Measurements from ENCODE around the gene AMH. TPM values are rescaled to one million over a fixed set of nuclear protein-coding genes. Genes with fewer than 3 reads are reported as not detected.

The AMH gene
- total and polyA plus RNA-seq, 4 donors, result 0.08 to 0.59 (median 0.47) TPM; not detected in 1

- Histone ChIP-seq H3K27me3 (ENCODE audit: control insufficient read depth in 4 of 4, insufficient read depth in 4 of 4, low read length in 3 of 4) (peaks cover 0 to 28% (median 1%) of the 10 kb centered on the region in 4 donors), H3K4me1 (ENCODE audit: control insufficient read depth in 4 of 4, insufficient read depth in 4 of 4, low read length in 3 of 4) (peaks cover 11 to 46% (median 26%) of the 10 kb centered on the region in 4 donors), H3K9ac (ENCODE audit: low read depth in 1 of 2, low read length in 2 of 2) (no peak overlapping the region), H3K27ac (ENCODE audit: low read depth in 1 of 2, low read length in 2 of 2) (no peak overlapping the region), H3K4me3 (ENCODE audit: low read depth in 1 of 3, low read length in 3 of 3) (no peak overlapping the region), H3K36me3 (ENCODE audit: control insufficient read depth in 4 of 4, insufficient read depth in 3 of 4, low read depth in 1 of 4, low read length in 3 of 4) (peaks cover 0 to 5% (median 3%) of the 10 kb centered on the region in 4 donors), H3K9me3 (ENCODE audit: control insufficient read depth in 4 of 4, low read length in 3 of 4) (no peaks in the 10 kb centered on the region)
- DNase-seq (ENCODE audit: low spot score), result no peak
- TF ChIP-seq GABPA (IDR thresholded peaks at IDR 0.05 in 1 of 2, conservative IDR thresholded peaks at IDR 0.05 in 1 of 2), result no peak
- TF ChIP-seq NR2F2 (IDR thresholded peaks at IDR 0.05), result no peak
- no peak for TF ChIP-seq HNF4G (IDR thresholded peaks at IDR 0.05)
- TF ChIP-seq EGR1 (IDR thresholded peaks at IDR 0.05; ENCODE audit: low read depth in 2 of 2), result no peak
- no peak for TF ChIP-seq MAX (IDR thresholded peaks at IDR 0.05)
- TF ChIP-seq FOXA2 (IDR thresholded peaks at IDR 0.05), result no peak
- TF ChIP-seq RXRA (IDR thresholded peaks at IDR 0.05), result no peak
- WGBS, result 10% methylated on average over 18 of the region's 18 CpGs
Measured at GRCh38 chr19:2252797-2253105, 3.6 kb downstream of the AMH start.

DNA sequence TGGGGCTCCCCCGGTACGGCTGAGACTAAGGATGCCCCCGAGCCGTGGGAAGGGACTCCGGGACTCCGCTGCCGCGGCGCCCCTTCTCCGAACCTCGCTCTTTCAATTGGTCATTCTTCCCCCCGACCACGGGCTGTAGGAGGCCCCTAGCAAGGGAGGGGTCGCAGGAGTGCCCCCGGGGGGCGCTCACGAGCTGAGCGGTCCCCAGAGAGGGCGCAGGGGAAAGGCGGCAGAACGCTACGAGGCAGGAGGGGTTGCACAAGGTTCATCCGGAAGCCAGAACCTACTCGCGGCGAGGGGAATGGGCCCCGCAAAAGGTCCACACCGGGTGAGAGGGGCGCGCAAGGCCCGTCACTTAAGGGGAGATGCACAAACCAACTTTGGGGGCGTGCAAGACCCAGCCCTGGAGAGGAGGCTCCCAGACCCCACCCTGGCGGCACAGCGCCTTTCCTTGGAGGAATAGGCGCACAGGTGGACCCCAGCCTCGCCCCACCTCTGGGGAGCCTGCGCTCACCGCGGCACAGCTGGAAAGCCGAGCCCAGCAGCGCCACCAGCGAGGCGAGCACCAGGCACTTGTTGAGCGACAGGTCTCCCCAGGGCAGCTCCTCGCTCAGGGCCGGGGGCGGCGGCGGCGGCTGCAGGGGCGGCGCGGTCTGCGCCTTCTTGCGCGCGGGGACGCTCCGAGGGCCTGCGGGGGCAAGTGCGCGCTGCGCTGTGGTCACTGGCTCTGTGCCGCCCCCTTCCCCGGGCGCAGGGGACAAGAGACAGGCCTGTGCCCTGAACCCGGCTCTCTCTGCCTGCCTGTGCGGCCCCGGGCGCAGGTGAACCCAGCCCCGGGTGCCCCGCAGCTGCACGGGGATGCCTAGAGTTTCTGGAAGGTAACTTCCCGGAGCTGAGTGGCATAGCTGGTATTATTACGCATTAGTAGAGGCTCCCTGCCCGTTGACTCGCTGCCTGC lies 4.3 kb downstream of the AMH start:
- Histone ChIP-seq H3K9ac (ENCODE audit: low read depth in 1 of 2, low read length in 2 of 2) (no peak overlapping the region), H3K4me3 (ENCODE audit: low read depth in 1 of 3, low read length in 3 of 3) (peak overlapping the region in 1 of 3 donors; percentile 21), H3K4me1 (ENCODE audit: control insufficient read depth in 4 of 4, insufficient read depth in 4 of 4, low read length in 3 of 4) (peaks cover 11 to 46% (median 26%) of the 10 kb centered on the region in 4 donors), H3K27me3 (ENCODE audit: control insufficient read depth in 4 of 4, insufficient read depth in 4 of 4, low read length in 3 of 4) (peaks cover 0 to 28% (median 1%) of the 10 kb centered on the region in 4 donors), H3K27ac (ENCODE audit: low read depth in 1 of 2, low read length in 2 of 2) (no peak overlapping the region), H3K9me3 (ENCODE audit: control insufficient read depth in 4 of 4, low read length in 3 of 4) (no peaks in the 10 kb centered on the region), H3K36me3 (ENCODE audit: control insufficient read depth in 4 of 4, insufficient read depth in 3 of 4, low read depth in 1 of 4, low read length in 3 of 4) (peaks cover 0 to 5% (median 0%) of the 10 kb centered on the region in 4 donors)
- TF ChIP-seq ZBTB33 (IDR thresholded peaks at IDR 0.05) (no peak), RAD21 (IDR thresholded peaks at IDR 0.05) (peak in 1 of 2 donors; percentile 36)
- 7% methylated on average over 77 of the region's 77 CpGs for WGBS
- DNase-seq (ENCODE audit: low spot score), result no peak

GRCh38 chr19:2254064-2254872 lies 5.1 kb downstream of the AMH start:
- no peak overlapping the region for H3K4me3 ChIP-seq (ENCODE audit: low read depth in 1 of 3, low read length in 3 of 3)
- 68% methylated on average over 20 of the region's 20 CpGs for WGBS
- peak; percentile 63 for DNase-seq (ENCODE audit: low spot score)
- H3K9ac ChIP-seq (ENCODE audit: low read depth in 1 of 2, low read length in 2 of 2), result no peak overlapping the region
- no peaks in the 10 kb centered on the region for H3K9me3 ChIP-seq (ENCODE audit: control insufficient read depth in 4 of 4, low read length in 3 of 4)
- H3K36me3 ChIP-seq (ENCODE audit: control insufficient read depth in 4 of 4, insufficient read depth in 3 of 4, low read depth in 1 of 4, low read length in 3 of 4), result no peaks in the 10 kb centered on the region
- TF ChIP-seq MAX (IDR thresholded peaks at IDR 0.05) (no peak), ATF3 (IDR thresholded peaks at IDR 0.05) (no peak), RAD21 (IDR thresholded peaks at IDR 0.05) (peak in 1 of 2 donors; percentile 49), CTCF (IDR thresholded peaks at IDR 0.05; ENCODE audit: low read depth, low read length, missing input control) (peak; percentile 7)
- H3K27ac ChIP-seq (ENCODE audit: low read depth in 1 of 2, low read length in 2 of 2), result no peak overlapping the region
- peaks cover 0 to 27% (median 1%) of the 10 kb centered on the region in 4 donors for H3K27me3 ChIP-seq (ENCODE audit: control insufficient read depth in 4 of 4, insufficient read depth in 4 of 4, low read length in 3 of 4)
- peaks cover 11 to 46% (median 26%) of the 10 kb centered on the region in 4 donors for H3K4me1 ChIP-seq (ENCODE audit: control insufficient read depth in 4 of 4, insufficient read depth in 4 of 4, low read length in 3 of 4)
